GM19324 (cell line): ENCODE results near the gene CNTNAP2.

Source experiments
- ATAC-seq: cut with Tn5 transposase; IDR thresholded peaks from one replicate; pipeline ENCODE4 v1.9.1; 2021; ENCODE audit warnings: mild to moderate bottlenecking, moderate library complexity; ENCODE audit not compliant: unreplicated experiment, low FRiP score

Gene CNTNAP2

GRCh38 chr7:146116521-146117222 is at the start of gene CNTNAP2:
Gene CNTNAP2 (plus strand): TSS chr7:146116801. CDS start chr7:146116877, 76 bp downstream.
- ATAC-seq: no peak

- no peak for ATAC-seq
Measured at GRCh38 chr7:146067880-146068279, 48.7 kb upstream of the CNTNAP2 start.

- ATAC-seq: no peak
Measured at GRCh38 chr7:146074195-146074765, 42.3 kb upstream of the CNTNAP2 start.

- no peak for ATAC-seq
Measured at GRCh38 chr7:146076344-146076743, 40.3 kb upstream of the CNTNAP2 start.

GRCh38 chr7:146084086-146084485 is 32.5 kb upstream of the CNTNAP2 start:
- no peak for ATAC-seq

GRCh38 chr7:146090023-146090645 is 26.5 kb upstream of the CNTNAP2 start:
- ATAC-seq: peak; percentile 67

GRCh38 chr7:146094356-146094755 is 22.2 kb upstream of the CNTNAP2 start:
- ATAC-seq: no peak

GRCh38 chr7:146096994-146097393 is 19.6 kb upstream of the CNTNAP2 start:
- ATAC-seq: no peak

GRCh38 chr7:146106319-146106718 is 10.3 kb upstream of the CNTNAP2 start:
- no peak for ATAC-seq

GRCh38 chr7:146112755-146113154 is 3.8 kb upstream of the CNTNAP2 start:
- ATAC-seq: no peak

GRCh38 chr7:146115548-146115850 is 1.1 kb upstream of the CNTNAP2 start:
- no peak for ATAC-seq

- no peak for ATAC-seq
Measured at GRCh38 chr7:146115851-146116520, 615 bp upstream of the CNTNAP2 start.

- no peak for ATAC-seq
Measured at GRCh38 chr7:146117576-146117975, 975 bp downstream of the CNTNAP2 start.

GRCh38 chr7:146119002-146119401 is 2.4 kb downstream of the CNTNAP2 start:
- no peak for ATAC-seq

- no peak for ATAC-seq
Measured at GRCh38 chr7:146123715-146124114, 7.1 kb downstream of the CNTNAP2 start.

GRCh38 chr7:146126767-146127509 is 10.3 kb downstream of the CNTNAP2 start:
- ATAC-seq: no peak

- no peak for ATAC-seq
Measured at GRCh38 chr7:146129296-146129695, 12.7 kb downstream of the CNTNAP2 start.

- no peak for ATAC-seq
Measured at GRCh38 chr7:146129997-146130396, 13.4 kb downstream of the CNTNAP2 start.

GRCh38 chr7:146131701-146132100 is 15.1 kb downstream of the CNTNAP2 start:
- ATAC-seq: no peak

GRCh38 chr7:146136357-146136875 is 19.8 kb downstream of the CNTNAP2 start:
- ATAC-seq: no peak

- ATAC-seq: no peak
Measured at GRCh38 chr7:146138926-146139325, 22.3 kb downstream of the CNTNAP2 start.
